ENCODE measurements around the gene SAG.

SAG gene

GRCh38 chr2:233365861-233366520, 58.4 kb downstream of the SAG start:
- H3K4me1 ChIP-seq = peaks cover 0 to 19% (median 6%) of the 10 kb centered on the region in 4 donors
- peaks cover 0 to 5% (median 0%) of the 10 kb centered on the region in 3 donors for H3K36me3 ChIP-seq
- peaks cover 0 to 5% (median 0%) of the 10 kb centered on the region in 3 donors for H3K9me3 ChIP-seq
- DNase-seq = no peak
- no peaks in the 10 kb centered on the region for H3K27me3 ChIP-seq
- H3K4me3 ChIP-seq = no peak overlapping the region
- TF ChIP-seq CTCF (IDR thresholded peaks at IDR 0.05) = no peak
- no peak overlapping the region for H3K27ac ChIP-seq
- intact Hi-C loops (cut with DNase I; ENCODE audit: low total_unique reads) = no loop called here

GRCh38 chr2:233367586-233367985, 60.0 kb downstream of the SAG start:
- Histone ChIP-seq H3K4me1 (peaks cover 0 to 19% (median 6%) of the 10 kb centered on the region in 4 donors), H3K4me3 (no peak overlapping the region), H3K36me3 (peaks cover 0 to 9% (median 0%) of the 10 kb centered on the region in 3 donors), H3K27ac (no peak overlapping the region), H3K9me3 (peaks cover 0 to 5% (median 0%) of the 10 kb centered on the region in 3 donors), H3K27me3 (no peaks in the 10 kb centered on the region)
- intact Hi-C loops (cut with DNase I; ENCODE audit: low total_unique reads) = no loop called here
- no peak for DNase-seq
- no peak for TF ChIP-seq CTCF (IDR thresholded peaks at IDR 0.05)

- H3K4me3 ChIP-seq = no peak overlapping the region
- TF ChIP-seq CTCF (IDR thresholded peaks at IDR 0.05) = no peak
- no peaks in the 10 kb centered on the region for H3K27me3 ChIP-seq
- H3K36me3 ChIP-seq = peaks cover 0 to 10% (median 0%) of the 10 kb centered on the region in 3 donors
- no peak overlapping the region for H3K27ac ChIP-seq
- intact Hi-C loops (cut with DNase I; ENCODE audit: low total_unique reads) = no loop called here
- H3K4me1 ChIP-seq = peaks cover 0 to 19% (median 6%) of the 10 kb centered on the region in 4 donors
- DNase-seq = no peak
- peaks cover 0 to 1% (median 0%) of the 10 kb centered on the region in 3 donors for H3K9me3 ChIP-seq
Measured at GRCh38 chr2:233368756-233369155, 61.1 kb downstream of the SAG start.

- peaks cover 0 to 8% (median 5%) of the 10 kb centered on the region in 3 donors for H3K36me3 ChIP-seq
- no peak overlapping the region for H3K4me3 ChIP-seq
- peaks cover 0 to 19% (median 6%) of the 10 kb centered on the region in 4 donors for H3K4me1 ChIP-seq
- no peaks in the 10 kb centered on the region for H3K27me3 ChIP-seq
- TF ChIP-seq CTCF (IDR thresholded peaks at IDR 0.05) = no peak
- no peak overlapping the region for H3K27ac ChIP-seq
- DNase-seq = no peak
- intact Hi-C loops (cut with DNase I; ENCODE audit: low total_unique reads) = no loop called here
- H3K9me3 ChIP-seq = no peaks in the 10 kb centered on the region
Measured at GRCh38 chr2:233369462-233369861, 61.8 kb downstream of the SAG start.

- intact Hi-C loops (cut with DNase I; ENCODE audit: low total_unique reads) = no loop called here
- no peak for TF ChIP-seq CTCF (IDR thresholded peaks at IDR 0.05)
- Histone ChIP-seq H3K27me3 (no peaks in the 10 kb centered on the region), H3K27ac (no peak overlapping the region), H3K36me3 (peaks cover 0 to 8% (median 6%) of the 10 kb centered on the region in 3 donors), H3K4me1 (peaks cover 0 to 19% (median 6%) of the 10 kb centered on the region in 4 donors), H3K4me3 (no peak overlapping the region), H3K9me3 (no peaks in the 10 kb centered on the region)
- no peak for DNase-seq
Measured at GRCh38 chr2:233369897-233370685, 62.5 kb downstream of the SAG start.

All from tibial artery (tissue), 4 donors.